Right ventricle myocardium inferior (tissue), 1 donor: ENCODE results near the gene SLC17A9. TPM values are rescaled to one million over a fixed set of nuclear protein-coding genes. Genes with fewer than 3 reads are reported as not detected.
"Not testable (repeated sequence)": the region's sequence is repeated elsewhere in the genome, so short reads cannot be mapped to it uniquely, and the experiment has no call there.

Experiments
- ATAC-seq: fragments of 200-7000 bp; cut with Tn5 transposase; one replicate; pipeline ENCODE4 v1.9.1; 2020; ENCODE audit warnings: mild to moderate bottlenecking, moderate library complexity
- DNase-seq: peaks from one replicate; pipeline ENCODE4 v3.0.0; 2021; ENCODE audit errors: missing footprints
- intact Hi-C: fragments of 100-400 bp; cut with DNase I; formaldehyde crosslinking; loops from one replicate; pipeline ENCODE4 v1.11.0; 2022
- total RNA-seq: library from RNA; stranded (reverse); fragmentation: NEBNext Ultra II Directional; extraction: Animal tissue kit (Norgen Biotek cat#: 25700); gene quantifications from one replicate; pipeline ENCODE4 v1.2.1, GENCODE V29; 2021
- donor health status: DM: no; HTN: yes; CAD: no; lungs with severe emphysema.

The SLC17A9 gene
- total RNA-seq, 1 donor from 2014 or later, result 0.41 TPM

GRCh38 chr20:62918147-62918546 is 34.4 kb upstream of the SLC17A9 start:
- DNase-seq (no peak), ATAC-seq (no peak)

GRCh38 chr20:62918831-62919230 is 33.7 kb upstream of the SLC17A9 start:
- DNase-seq, result no peak
- intact Hi-C loops, result no loop called here
- ATAC-seq, result no peak

More at GRCh38 chr20:62918147-62918546, 34.4 kb upstream of the SLC17A9 start:
- intact Hi-C loops, result no loop called here

- ATAC-seq (no peak), DNase-seq (no peak)
- intact Hi-C loops, result no loop called here
These were observed 32.4 kb upstream of the SLC17A9 start for GRCh38 chr20:62920039-62920645.

DNA sequence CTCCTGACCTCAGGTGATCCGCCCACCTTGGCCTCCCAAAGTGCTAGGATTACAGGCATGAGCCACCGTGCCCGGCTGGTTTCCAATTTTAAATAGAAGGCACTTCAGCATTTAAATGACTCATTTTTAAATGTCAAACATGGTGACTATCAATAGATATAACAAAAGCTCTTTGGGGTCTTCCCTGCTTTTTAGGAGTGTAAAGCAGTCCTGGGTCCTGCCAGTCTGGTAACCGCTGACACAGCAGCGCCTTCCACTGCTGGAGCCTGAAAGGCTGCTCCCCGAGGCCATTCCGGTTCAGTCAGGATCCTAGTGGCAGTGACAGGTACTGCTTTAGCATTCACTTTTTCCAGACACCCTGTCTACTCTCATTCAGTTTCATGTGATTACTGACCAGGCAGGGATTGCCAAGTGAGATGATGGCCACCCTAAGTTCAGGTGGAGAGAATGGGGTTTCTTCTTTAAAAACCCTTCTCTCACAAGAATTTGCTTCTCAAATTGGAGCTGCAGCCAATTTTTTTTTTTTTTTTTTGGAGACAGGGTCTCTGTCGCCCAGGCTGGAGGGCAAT is 31.3 kb upstream of the SLC17A9 start:
- ATAC-seq (peak; percentile 42), DNase-seq (no peak)
- intact Hi-C loops, result no loop called here

GRCh38 chr20:62922451-62922921 is 30.0 kb upstream of the SLC17A9 start:
- no peak for DNase-seq
- ATAC-seq, result no peak
- intact Hi-C loops, result no loop called here

GRCh38 chr20:62923059-62923668 is 29.3 kb upstream of the SLC17A9 start:
- ATAC-seq, intact Hi-C loops, DNase-seq: not testable (repeated sequence)

GRCh38 chr20:62923669-62924441 is 28.7 kb upstream of the SLC17A9 start:
- DNase-seq (no peak), ATAC-seq (no peak)
- intact Hi-C loops, result no loop called here

- no peak for ATAC-seq
- intact Hi-C loops, result loop anchor here (5.0 kb wide), 1 partner anchor 47 kb away; no protein-coding TSS in a partner anchor
- no peak for DNase-seq
These were observed 27.9 kb upstream of the SLC17A9 start for GRCh38 chr20:62924442-62925075.

- DNase-seq (no peak), ATAC-seq (no peak)
- intact Hi-C loops, result loop anchor here (5.0 kb wide), 1 partner anchor 48 kb away; no protein-coding TSS in a partner anchor
These were observed 27.5 kb upstream of the SLC17A9 start for GRCh38 chr20:62925076-62925419.

DNA sequence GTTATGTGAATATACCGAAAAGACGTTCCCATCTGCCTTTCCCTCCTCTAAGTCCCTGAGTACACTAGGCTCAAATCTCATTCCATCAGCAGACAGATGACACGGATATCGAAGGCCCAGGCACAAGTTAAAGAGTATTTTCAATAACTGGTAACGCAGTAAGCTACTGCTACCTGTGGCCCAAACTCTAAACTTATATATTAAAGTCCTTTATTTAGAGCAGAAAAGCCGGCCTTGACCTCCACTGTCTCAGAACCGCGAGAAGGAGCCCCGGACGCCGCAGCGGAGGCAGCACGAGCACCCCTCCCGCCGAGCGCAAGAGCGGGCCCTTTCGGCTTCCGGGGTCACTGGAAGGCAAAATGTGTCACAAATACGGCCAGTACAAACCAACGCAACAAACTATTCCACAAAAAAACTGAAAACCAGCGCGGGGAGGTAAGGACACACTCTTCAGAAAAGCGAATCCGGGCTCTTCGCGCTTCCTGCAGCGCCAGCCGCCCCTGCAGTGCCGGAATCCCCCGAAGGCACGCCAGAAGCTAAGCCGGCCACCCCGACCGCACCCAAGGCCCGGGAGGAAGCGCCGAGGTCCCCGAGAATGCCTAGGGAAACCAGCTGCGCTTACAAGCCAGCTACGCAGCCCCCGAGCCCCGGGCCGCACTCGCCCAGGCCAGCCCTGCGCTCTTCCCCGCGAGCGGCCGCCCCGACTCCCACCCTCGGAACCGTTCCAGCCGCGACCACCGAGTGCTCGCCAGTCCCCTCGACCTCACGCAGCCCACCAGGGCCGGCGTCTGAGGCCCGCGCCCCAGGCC is 26.9 kb upstream of the SLC17A9 start:
- no peak for DNase-seq
- intact Hi-C loops, result loop anchor here (5.0 kb wide), 1 partner anchor 48 kb away; no protein-coding TSS in a partner anchor
- ATAC-seq, result no peak

GRCh38 chr20:62926229-62927127 is 26.0 kb upstream of the SLC17A9 start, which contains the start of gene DIDO1:
Gene DIDO1, minus strand, starts transcription at chr20:62926505.
- DNase-seq (peak; percentile 95), ATAC-seq (peak; percentile 95)
- intact Hi-C loops, result loop anchor here (5.0 kb wide), 1 partner anchor 49 kb away; no protein-coding TSS in a partner anchor

DNA sequence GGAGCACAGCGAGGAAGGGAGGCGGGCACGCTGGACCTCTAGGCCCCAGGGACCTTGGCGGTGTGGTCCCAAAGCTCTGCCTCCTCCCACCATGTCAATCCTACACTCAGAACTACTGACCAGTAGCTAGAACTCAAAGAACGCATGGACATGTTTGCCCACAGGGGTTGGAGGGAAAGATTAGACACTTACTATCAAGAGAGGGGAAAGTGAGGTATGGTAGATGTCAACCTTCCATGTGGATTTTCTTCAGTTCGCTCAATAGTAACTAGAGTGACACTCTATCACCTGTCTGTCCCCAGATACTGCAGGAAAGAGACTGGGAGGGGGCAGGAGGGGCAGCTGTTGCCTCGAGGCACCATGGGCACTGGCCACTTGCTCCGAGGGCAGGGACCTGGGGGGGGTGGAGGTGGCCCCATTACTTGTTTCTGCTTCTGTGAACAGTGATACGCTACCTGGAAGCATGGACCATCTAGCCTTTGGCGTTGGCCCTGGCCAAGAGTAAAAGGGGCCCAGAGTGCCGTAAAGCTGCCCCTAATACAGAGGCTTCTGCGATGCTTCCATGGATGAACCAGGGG is 25.3 kb upstream of the SLC17A9 start:
- ATAC-seq (no peak), DNase-seq (no peak)
- intact Hi-C loops, result loop anchor here (5.0 kb wide), 1 partner anchor 50 kb away; no protein-coding TSS in a partner anchor

DNA sequence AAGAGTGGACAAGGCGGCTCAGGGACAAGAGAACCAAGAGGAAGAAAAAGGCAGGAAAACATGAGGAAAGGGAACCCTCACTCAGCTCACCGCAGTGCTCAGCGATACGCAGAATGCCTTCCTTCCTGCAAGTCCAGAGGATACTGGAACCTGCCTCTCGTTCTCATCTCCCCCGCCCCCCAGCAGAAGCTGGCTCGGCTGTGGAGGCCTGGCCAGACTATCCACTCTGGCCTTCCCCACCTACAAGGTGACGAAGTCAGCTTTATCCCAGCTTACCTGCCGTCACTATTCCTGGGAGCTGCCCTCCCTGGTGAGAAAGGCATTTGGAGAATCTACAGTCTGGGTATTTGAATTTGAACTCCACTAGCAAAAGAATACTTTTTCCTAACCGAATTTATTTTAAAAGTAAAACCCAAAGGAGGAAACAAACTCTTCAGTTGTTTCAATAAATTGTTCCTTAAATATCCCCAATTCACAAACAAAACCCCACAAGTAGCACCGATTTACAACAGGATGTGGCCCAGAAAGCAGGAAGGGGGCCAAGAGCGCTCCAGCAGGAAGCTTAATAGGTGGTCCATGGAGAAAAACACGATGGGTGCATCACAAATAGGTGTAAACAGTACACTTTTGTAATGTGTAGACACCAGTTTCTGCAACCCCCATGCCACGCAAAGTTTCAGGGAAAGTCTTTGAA is 24.1 kb upstream of the SLC17A9 start:
- no peak for DNase-seq
- intact Hi-C loops, result loop anchor here (5.0 kb wide), 1 partner anchor 51 kb away; no protein-coding TSS in a partner anchor
- ATAC-seq, result no peak

- peak; percentile 65 for ATAC-seq
- peak; percentile 84 for DNase-seq
- intact Hi-C loops, result loop anchor here (5.0 kb wide), 1 partner anchor 52 kb away; no protein-coding TSS in a partner anchor
These were observed 23.4 kb upstream of the SLC17A9 start for GRCh38 chr20:62929051-62929538.

- intact Hi-C loops, result no loop called here
- no peak for DNase-seq
- ATAC-seq, result no peak
These were observed 21.0 kb upstream of the SLC17A9 start for GRCh38 chr20:62931464-62931863.

- intact Hi-C loops, result no loop called here
- ATAC-seq, result no peak
- DNase-seq, result no peak
These were observed 18.5 kb upstream of the SLC17A9 start for GRCh38 chr20:62933966-62934365.
